ENCODE measurements around the gene PCAT7.
"Not testable (repeated sequence)": the region's sequence is repeated elsewhere in the genome, so short reads cannot be mapped to it uniquely, and the experiment has no call there.

Gene PCAT7

GRCh38 chr9:94586316-94586715 lies 31.4 kb downstream of the PCAT7 start:
- POLR2A ChIA-PET: interaction anchor here (0.5 kb wide), 1 partner anchor 352 kb away, joined by 3 read pairs; no protein-coding TSS in a partner anchor
- no peak for DNase-seq (ENCODE audit: low read depth, low spot score)

GRCh38 chr9:94586814-94587213 lies 31.9 kb downstream of the PCAT7 start:
- CTCF ChIA-PET: interaction anchor here (0.7 to 1.1 kb wide), 3 partner anchors 11 to 577 kb away, joined by 3 read pairs; no protein-coding TSS in a partner anchor
- no peak overlapping the region for H3K4me3 ChIP-seq (ENCODE audit: low read depth, low read length)
- TF ChIP-seq CTCF (IDR thresholded peaks at IDR 0.05; ENCODE audit: insufficient read depth, low read length, missing control alignments): no peak
- POLR2A ChIA-PET: no interaction called here
- no peak for DNase-seq (ENCODE audit: low read depth, low spot score)

More at GRCh38 chr9:94586316-94586715, 31.4 kb downstream of the PCAT7 start:
- TF ChIP-seq CTCF (IDR thresholded peaks at IDR 0.05; ENCODE audit: insufficient read depth, low read length, missing control alignments): no peak
- no peak overlapping the region for H3K4me3 ChIP-seq (ENCODE audit: low read depth, low read length)
- CTCF ChIA-PET: interaction anchor here (0.7 to 1.0 kb wide), 2 partner anchors 14 to 578 kb away, joined by 3 read pairs; no protein-coding TSS in a partner anchor

- POLR2A ChIA-PET: no interaction called here
- TF ChIP-seq CTCF (IDR thresholded peaks at IDR 0.05; ENCODE audit: insufficient read depth, low read length, missing control alignments): no peak
- CTCF ChIA-PET: no interaction called here
- H3K4me3 ChIP-seq (ENCODE audit: low read depth, low read length): no peak overlapping the region
- no peak for DNase-seq (ENCODE audit: low read depth, low spot score)
Observed at GRCh38 chr9:94588681-94589080, 33.8 kb downstream of the PCAT7 start.

GRCh38 chr9:94591046-94591545 lies 36.2 kb downstream of the PCAT7 start:
- CTCF ChIA-PET; DNase-seq (ENCODE audit: low read depth, low spot score); POLR2A ChIA-PET; H3K4me3 ChIP-seq (ENCODE audit: low read depth, low read length): not testable (repeated sequence)

- no peak for TF ChIP-seq CTCF (IDR thresholded peaks at IDR 0.05; ENCODE audit: insufficient read depth, low read length, missing control alignments)
- no peak for DNase-seq (ENCODE audit: low read depth, low spot score)
- POLR2A ChIA-PET: no interaction called here
- H3K4me3 ChIP-seq (ENCODE audit: low read depth, low read length): no peak overlapping the region
- CTCF ChIA-PET: no interaction called here
Observed at GRCh38 chr9:94591876-94592275, 37.0 kb downstream of the PCAT7 start.

- H3K4me3 ChIP-seq (ENCODE audit: low read depth, low read length); CTCF ChIA-PET; DNase-seq (ENCODE audit: low read depth, low spot score); POLR2A ChIA-PET: not testable (repeated sequence)
Observed at GRCh38 chr9:94592683-94593082, 37.8 kb downstream of the PCAT7 start.

- H3K4me3 ChIP-seq (ENCODE audit: low read depth, low read length): no peak within 1 kb of the TSS
- CTCF ChIA-PET: no interaction called here
- POLR2A ChIA-PET: no interaction called here
- TF ChIP-seq CTCF (IDR thresholded peaks at IDR 0.05; ENCODE audit: insufficient read depth, low read length, missing control alignments): no peak
- no peak for DNase-seq (ENCODE audit: low read depth, low spot score)
Observed at GRCh38 chr9:94593459-94594345, 38.8 kb downstream of the PCAT7 start, which contains the start of gene FBP2. FBP2 (minus strand) TSS chr9:94593824; CDS start chr9:94593726, 98 bp downstream.

Measured in AG04449 (cell line).